ENCODE results near the gene CCDC122. TPM values are rescaled to one million over a fixed set of nuclear protein-coding genes. Genes with fewer than 3 reads are reported as not detected.

Gene CCDC122
- total RNA-seq, 1 experiment from 2014 or later: 6.2 TPM

DNA sequence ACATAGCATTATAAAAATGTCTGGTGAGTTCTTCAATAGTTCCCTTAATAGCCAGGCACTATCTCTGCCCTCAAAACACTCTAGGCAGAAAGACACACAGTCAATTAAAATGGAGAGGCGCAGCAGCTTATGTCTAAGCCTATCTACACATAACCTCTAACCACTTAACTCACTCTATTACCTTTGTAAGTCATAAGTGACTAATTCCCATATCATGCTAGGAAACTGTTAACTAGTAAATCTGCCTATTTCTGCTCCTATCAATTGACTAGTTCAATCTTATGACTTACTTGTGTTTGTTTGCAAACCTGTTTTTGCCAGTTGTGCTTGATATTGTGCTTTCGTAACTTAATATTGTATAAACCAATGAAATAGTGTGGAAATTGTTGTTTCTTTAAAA, 3.2 kb downstream of the CCDC122 start:
- TF ChIP-seq CTCF (IDR thresholded peaks at IDR 0.05; ENCODE audit: unreplicated experiment): no peak
- Mint-ChIP-seq H3K27ac (ENCODE audit: unreplicated experiment) (no peak overlapping the region), H3K4me3 (ENCODE audit: low read depth, unreplicated experiment) (no peak overlapping the region), H3K36me3 (ENCODE audit: insufficient read depth, unreplicated experiment) (peaks cover 20% of the 10 kb centered on the region), H3K4me1 (ENCODE audit: low read depth, unreplicated experiment) (peaks cover 24% of the 10 kb centered on the region), H3K9me3 (ENCODE audit: low read depth, unreplicated experiment) (no peaks in the 10 kb centered on the region), H3K27me3 (ENCODE audit: unreplicated experiment) (no peaks in the 10 kb centered on the region)
- CTCF ChIA-PET: no interaction called here
- no TSS peak for BruUV-seq (replicated peaks)
- DNase-seq: no peak
- intact Hi-C loops (cut with micrococcal nuclease; ENCODE audit: unreplicated experiment): loop anchor here (10.0 kb wide), 1 partner anchor 572 kb away; no protein-coding TSS in a partner anchor

DNA sequence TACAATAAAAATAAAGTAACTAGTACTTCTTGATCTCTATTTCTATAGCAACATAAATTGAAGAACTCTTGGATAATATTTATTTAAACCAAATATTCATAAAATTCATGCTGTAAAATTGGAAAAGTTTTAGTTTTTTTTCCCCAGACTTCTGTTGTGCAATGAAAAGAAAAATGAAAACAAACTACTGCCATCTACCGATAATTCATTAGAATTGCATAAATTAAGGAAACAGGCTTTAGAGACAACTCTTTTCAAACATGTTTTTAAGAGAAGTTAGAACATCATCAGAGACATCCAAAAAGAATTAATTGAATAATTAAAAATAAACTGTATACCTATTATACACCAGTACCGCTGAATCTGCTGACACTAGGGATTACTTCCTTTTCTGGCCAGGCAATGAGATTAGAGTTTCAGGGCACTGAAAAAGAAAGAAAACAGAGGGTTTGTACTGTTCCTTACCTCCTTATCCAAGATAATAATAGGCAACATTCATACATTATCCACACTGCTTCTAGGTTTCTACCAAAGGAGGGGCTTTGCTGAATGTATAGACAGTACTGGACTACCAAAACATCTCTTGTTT, 4.9 kb downstream of the CCDC122 start:
- no TSS peak for BruUV-seq (replicated peaks)
- H3K4me1 Mint-ChIP-seq (ENCODE audit: low read depth, unreplicated experiment): peaks cover 17% of the 10 kb centered on the region
- no peak overlapping the region for H3K4me3 Mint-ChIP-seq (ENCODE audit: low read depth, unreplicated experiment)
- no peaks in the 10 kb centered on the region for H3K9me3 Mint-ChIP-seq (ENCODE audit: low read depth, unreplicated experiment)
- CTCF ChIA-PET: no interaction called here
- H3K36me3 Mint-ChIP-seq (ENCODE audit: insufficient read depth, unreplicated experiment): peaks cover 14% of the 10 kb centered on the region
- DNase-seq: no peak
- no peaks in the 10 kb centered on the region for H3K27me3 Mint-ChIP-seq (ENCODE audit: unreplicated experiment)
- intact Hi-C loops (cut with micrococcal nuclease; ENCODE audit: unreplicated experiment): loop anchor here (10.0 kb wide), 1 partner anchor 570 kb away; no protein-coding TSS in a partner anchor
- no peak overlapping the region for H3K27ac Mint-ChIP-seq (ENCODE audit: unreplicated experiment)
- no peak for TF ChIP-seq CTCF (IDR thresholded peaks at IDR 0.05; ENCODE audit: unreplicated experiment)

DNA sequence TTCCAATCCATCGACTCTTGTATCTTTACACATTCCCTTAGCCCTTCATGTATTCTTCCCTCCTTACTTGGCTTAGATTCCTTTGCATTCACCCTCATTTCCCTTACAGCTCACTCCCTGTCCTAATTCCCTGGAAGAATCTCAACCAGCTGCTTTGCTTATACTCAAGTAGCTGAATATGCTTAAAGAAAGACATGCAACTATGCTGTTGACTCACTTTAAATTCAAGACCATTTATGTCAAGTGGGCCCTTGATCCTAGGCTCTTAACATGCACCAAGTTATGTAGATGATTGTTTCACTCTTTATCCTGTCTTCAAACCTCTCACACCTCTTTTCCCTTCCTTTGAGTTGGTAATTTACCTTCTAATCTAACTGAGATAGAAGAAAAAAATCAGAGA, 7.4 kb downstream of the CCDC122 start:
- Mint-ChIP-seq H3K27me3 (ENCODE audit: unreplicated experiment) (no peaks in the 10 kb centered on the region), H3K27ac (ENCODE audit: unreplicated experiment) (no peak overlapping the region), H3K36me3 (ENCODE audit: insufficient read depth, unreplicated experiment) (no peaks in the 10 kb centered on the region), H3K9me3 (ENCODE audit: low read depth, unreplicated experiment) (no peaks in the 10 kb centered on the region), H3K4me3 (ENCODE audit: low read depth, unreplicated experiment) (no peak overlapping the region), H3K4me1 (ENCODE audit: low read depth, unreplicated experiment) (no peaks in the 10 kb centered on the region)
- no TSS peak for BruUV-seq (replicated peaks)
- no peak for DNase-seq
- CTCF ChIA-PET: no interaction called here
- TF ChIP-seq CTCF (IDR thresholded peaks at IDR 0.05; ENCODE audit: unreplicated experiment): no peak
- intact Hi-C loops (cut with micrococcal nuclease; ENCODE audit: unreplicated experiment): loop anchor here (10.0 kb wide), 1 partner anchor 567 kb away; no protein-coding TSS in a partner anchor

GRCh38 chr13:43865892-43866291, 13.6 kb downstream of the CCDC122 start:
- no peaks in the 10 kb centered on the region for H3K4me1 Mint-ChIP-seq (ENCODE audit: low read depth, unreplicated experiment)
- no peak overlapping the region for H3K4me3 Mint-ChIP-seq (ENCODE audit: low read depth, unreplicated experiment)
- H3K36me3 Mint-ChIP-seq (ENCODE audit: insufficient read depth, unreplicated experiment): no peaks in the 10 kb centered on the region
- no peak for DNase-seq
- H3K27ac Mint-ChIP-seq (ENCODE audit: unreplicated experiment): no peak overlapping the region
- TF ChIP-seq CTCF (IDR thresholded peaks at IDR 0.05; ENCODE audit: unreplicated experiment): no peak
- no peaks in the 10 kb centered on the region for H3K27me3 Mint-ChIP-seq (ENCODE audit: unreplicated experiment)
- intact Hi-C loops (cut with micrococcal nuclease; ENCODE audit: unreplicated experiment): no loop called here
- CTCF ChIA-PET: no interaction called here
- no TSS peak for BruUV-seq (replicated peaks)
- H3K9me3 Mint-ChIP-seq (ENCODE audit: low read depth, unreplicated experiment): no peaks in the 10 kb centered on the region

Measured in Calu3 (cell line).